Esophagus muscularis mucosa (tissue), 4 donors: ENCODE data around the gene CEP250. TPM values are rescaled to one million over a fixed set of nuclear protein-coding genes. Genes with fewer than 3 reads are reported as not detected.

Experiments
- DNase-seq: peaks from one replicate; pipeline ENCODE4 v3.0.0-alpha.2; 2017; ENCODE audit errors: extremely low spot score
- H3K27ac ChIP-seq, 4 donors: fragments of 200-600 bp; sonication (generic); replicated peaks in 1 of 4; 1 replicate in 3 of 4; 2 replicates in 1 of 4; pipeline ENCODE4 v1.5.1; 2016 to 2019; ENCODE audit warnings: mild to moderate bottlenecking in 1 of 4
- H3K27me3 ChIP-seq, 4 donors: fragments of 200-600 bp; sonication (generic); one replicate each; pipeline versions ENCODE4 v1.5.1 to v1.6.0; 2016 to 2019
- H3K36me3 ChIP-seq, 4 donors: fragments of 200-600 bp; sonication (generic); one replicate each; pipeline ENCODE4 v1.5.1; 2016 to 2019
- H3K4me1 ChIP-seq, 4 donors: fragments of 200-600 bp; sonication (generic); one replicate each; pipeline ENCODE4 v1.5.1; 2016 to 2019
- H3K4me3 ChIP-seq, 4 donors: fragments of 200-600 bp; sonication (generic); 1 replicate in 2 of 4; 2 replicates in 2 of 4; pipeline ENCODE4 v1.5.1; 2016 to 2019; ENCODE audit warnings: mild to moderate bottlenecking in 4 of 4, moderate library complexity in 1 of 4
- H3K9me3 ChIP-seq, 4 donors: fragments of 200-600 bp; sonication (generic); 1 replicate in 3 of 4; 2 replicates in 1 of 4; pipeline ENCODE4 v1.5.1; 2016 to 2019
- EP300 ChIP-seq: sonication (generic); formaldehyde crosslinking; IDR thresholded peaks from one replicate; pipeline ENCODE4 v1.6.1; 2017; ENCODE audit warnings: antibody characterized with exemption
- POLR2A ChIP-seq: fragments of 450-650 bp; IDR thresholded peaks from one replicate; pipeline ENCODE4 v1.6.1; 2017; ENCODE audit warnings: antibody characterized with exemption, moderate library complexity, mild to moderate bottlenecking, low read depth
- POLR2AphosphoS5 ChIP-seq, 2 donors: sonication (generic); formaldehyde crosslinking; IDR thresholded peaks; one replicate each; pipeline ENCODE4 v1.6.1; 2017; ENCODE audit warnings: antibody characterized with exemption in 2 of 2
- WGBS: methylation state at CpG from one replicate; pipeline ENCODE4 v1.1.5; 2018; 5-methylcytosine and 5-hydroxymethylcytosine counted together
- intact Hi-C: fragments of 100-400 bp; cut with DNase I; formaldehyde crosslinking; loops from one replicate; pipeline ENCODE4 v1.15.1; 2023
- total RNA-seq, 4 donors: library from RNA; depleted of rRNA; stranded (reverse); fragments of >200 nt; gene quantifications; one replicate each; pipeline versions ENCODE4 v1.1.0 to v1.2.1, GENCODE V29; 2016
- TF ChIP-seq, protein P1 (sequence below), 3 experiments: fragments of 200-600 bp in 2 of 3; fragments of 450-650 bp in 1 of 3; sonication (generic) in 2 of 3; IDR thresholded peaks; one replicate each; pipeline ENCODE4 v1.5.1; 2017 to 2019; ENCODE audit warnings: antibody characterized with exemption in 3 of 3, mild to moderate bottlenecking in 2 of 3, moderate library complexity in 1 of 3

The CEP250 gene
- total RNA-seq, 4 donors from 2014 or later, result 17.7 to 35.8 (median 23.7) TPM

DNA sequence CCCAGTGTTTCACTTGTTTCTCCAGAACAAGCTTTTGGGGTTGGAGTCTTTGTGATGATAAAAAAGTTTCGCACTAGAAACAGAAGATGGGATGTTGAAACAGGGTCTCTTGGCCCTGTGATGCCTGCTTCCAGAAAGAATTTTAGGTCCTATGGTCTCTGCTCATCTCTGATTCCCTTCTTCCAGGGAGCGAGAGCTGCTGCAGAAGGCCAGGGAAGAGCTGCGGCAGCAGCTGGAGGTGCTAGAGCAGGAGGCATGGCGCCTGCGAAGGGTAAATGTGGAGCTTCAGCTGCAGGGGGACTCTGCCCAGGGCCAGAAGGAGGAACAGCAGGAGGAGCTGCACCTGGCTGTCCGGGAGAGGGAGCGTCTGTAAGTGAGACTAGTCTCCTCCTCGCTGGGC, 18.3 kb downstream of the CEP250 start:
- Histone ChIP-seq H3K4me1 (no peaks in the 10 kb centered on the region), H3K9me3 (no peaks in the 10 kb centered on the region), H3K27me3 (no peaks in the 10 kb centered on the region), H3K36me3 (peaks cover 41 to 100% (median 95%) of the 10 kb centered on the region in 4 donors), H3K27ac (no peak overlapping the region), H3K4me3 (no peak overlapping the region)
- intact Hi-C loops, result no loop called here
- no peak for DNase-seq
- 91% methylated on average over 8 of the region's 8 CpGs for WGBS
- TF ChIP-seq POLR2AphosphoS5 (IDR thresholded peaks at IDR 0.05) (no peak), EP300 (no peak), POLR2A (no peak)
- TF ChIP-seq, protein P1, sequence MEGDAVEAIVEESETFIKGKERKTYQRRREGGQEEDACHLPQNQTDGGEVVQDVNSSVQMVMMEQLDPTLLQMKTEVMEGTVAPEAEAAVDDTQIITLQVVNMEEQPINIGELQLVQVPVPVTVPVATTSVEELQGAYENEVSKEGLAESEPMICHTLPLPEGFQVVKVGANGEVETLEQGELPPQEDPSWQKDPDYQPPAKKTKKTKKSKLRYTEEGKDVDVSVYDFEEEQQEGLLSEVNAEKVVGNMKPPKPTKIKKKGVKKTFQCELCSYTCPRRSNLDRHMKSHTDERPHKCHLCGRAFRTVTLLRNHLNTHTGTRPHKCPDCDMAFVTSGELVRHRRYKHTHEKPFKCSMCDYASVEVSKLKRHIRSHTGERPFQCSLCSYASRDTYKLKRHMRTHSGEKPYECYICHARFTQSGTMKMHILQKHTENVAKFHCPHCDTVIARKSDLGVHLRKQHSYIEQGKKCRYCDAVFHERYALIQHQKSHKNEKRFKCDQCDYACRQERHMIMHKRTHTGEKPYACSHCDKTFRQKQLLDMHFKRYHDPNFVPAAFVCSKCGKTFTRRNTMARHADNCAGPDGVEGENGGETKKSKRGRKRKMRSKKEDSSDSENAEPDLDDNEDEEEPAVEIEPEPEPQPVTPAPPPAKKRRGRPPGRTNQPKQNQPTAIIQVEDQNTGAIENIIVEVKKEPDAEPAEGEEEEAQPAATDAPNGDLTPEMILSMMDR (IDR thresholded peaks at IDR 0.05), result no peak

DNA sequence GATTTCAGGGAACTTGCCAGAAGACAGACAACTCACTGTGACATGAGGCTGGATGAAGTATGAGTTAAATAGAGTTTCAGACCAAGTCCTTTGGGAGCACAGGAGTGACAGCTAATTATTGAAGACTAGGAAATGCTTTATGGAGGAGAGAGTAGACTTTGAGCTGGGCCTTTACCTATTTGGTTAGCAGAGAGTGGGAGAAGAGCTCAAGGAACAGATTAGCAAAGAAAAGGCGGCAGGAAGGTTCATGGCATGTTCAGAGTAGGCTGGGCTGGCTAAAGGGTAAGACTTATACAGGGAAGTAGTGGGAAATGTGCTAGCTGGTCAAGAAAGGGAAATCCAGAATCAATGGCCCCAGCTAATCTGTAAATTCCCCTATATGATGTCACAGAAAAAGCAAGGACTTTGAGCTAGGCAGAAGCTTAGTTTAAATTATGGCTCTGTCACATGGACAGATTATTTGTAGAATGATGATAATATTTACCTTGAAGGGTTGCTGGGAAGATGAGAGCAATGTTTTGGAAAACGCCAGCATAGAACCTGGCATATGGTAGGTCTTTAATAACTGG, 19.0 kb downstream of the CEP250 start:
- Histone ChIP-seq H3K4me3 (no peak overlapping the region), H3K27me3 (no peaks in the 10 kb centered on the region), H3K9me3 (no peaks in the 10 kb centered on the region), H3K4me1 (no peaks in the 10 kb centered on the region), H3K27ac (no peak overlapping the region), H3K36me3 (peaks cover 48 to 100% (median 95%) of the 10 kb centered on the region in 4 donors)
- DNase-seq, result no peak
- intact Hi-C loops, result no loop called here
- no peak for TF ChIP-seq POLR2A
- TF ChIP-seq POLR2AphosphoS5 (IDR thresholded peaks at IDR 0.05), result no peak
- TF ChIP-seq, protein P1 (IDR thresholded peaks at IDR 0.05), result no peak
- no peak for TF ChIP-seq EP300
- WGBS, result 89% methylated on average over 2 of the region's 2 CpGs

DNA sequence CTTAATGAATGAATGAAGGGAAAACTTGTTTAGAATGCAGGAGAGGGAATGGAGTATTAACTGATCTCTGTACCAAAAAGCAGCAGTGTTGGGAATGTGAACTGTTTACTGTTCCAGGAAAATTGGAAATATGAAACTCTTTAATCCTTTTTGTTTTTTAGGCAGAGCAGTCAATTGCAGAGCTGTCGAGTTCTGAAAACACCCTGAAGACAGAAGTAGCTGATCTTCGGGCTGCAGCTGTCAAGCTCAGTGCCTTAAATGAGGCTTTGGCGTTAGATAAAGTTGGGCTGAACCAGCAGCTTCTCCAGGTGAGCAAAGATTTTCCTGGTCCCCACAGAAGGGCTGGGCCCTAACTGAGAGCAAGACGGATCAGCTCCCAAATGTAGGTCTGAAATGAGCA, 20.9 kb downstream of the CEP250 start:
- no peak overlapping the region for H3K27ac ChIP-seq
- H3K4me3 ChIP-seq, result no peak overlapping the region
- H3K4me1 ChIP-seq, result no peaks in the 10 kb centered on the region
- no peak for DNase-seq
- H3K36me3 ChIP-seq, result peaks cover 57 to 100% (median 94%) of the 10 kb centered on the region in 4 donors
- TF ChIP-seq EP300 (no peak), POLR2AphosphoS5 (IDR thresholded peaks at IDR 0.05) (no peak), POLR2A (no peak)
- TF ChIP-seq, protein P1 (IDR thresholded peaks at IDR 0.05), result no peak
- H3K9me3 ChIP-seq, result no peaks in the 10 kb centered on the region
- 80% methylated on average over 4 of the region's 4 CpGs for WGBS
- H3K27me3 ChIP-seq, result no peaks in the 10 kb centered on the region
- intact Hi-C loops, result no loop called here

DNA sequence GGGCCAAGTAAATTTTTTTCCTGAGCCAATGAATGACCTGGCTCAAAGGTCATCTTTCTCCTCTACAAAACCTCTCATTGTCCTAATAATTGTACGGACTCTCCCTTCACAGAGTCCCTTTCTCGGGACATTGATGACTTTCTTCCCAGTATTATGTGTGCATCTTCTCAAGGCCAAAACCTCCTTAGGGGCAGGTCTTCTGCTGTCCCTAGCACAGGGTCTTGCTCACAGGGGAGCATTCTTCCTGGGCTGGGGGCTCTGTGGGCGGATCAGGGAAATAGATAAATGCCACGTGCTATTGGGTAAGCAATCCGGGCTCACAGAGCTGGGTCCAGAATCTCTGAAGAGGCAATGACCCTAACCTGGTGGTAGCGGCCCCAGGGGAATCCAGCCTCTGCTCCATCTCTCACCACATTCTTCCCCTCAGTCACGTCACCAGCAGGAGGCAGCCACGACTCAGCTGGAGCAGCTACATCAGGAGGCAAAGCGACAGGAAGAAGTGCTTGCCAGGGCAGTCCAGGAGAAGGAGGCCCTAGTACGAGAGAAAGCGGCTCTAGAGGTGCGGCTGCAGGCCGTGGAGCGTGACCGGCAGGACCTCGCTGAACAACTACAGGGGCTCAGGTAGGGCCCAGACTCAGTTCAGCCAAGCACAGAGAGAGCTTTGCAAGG, 23.5 kb downstream of the CEP250 start:
- H3K9me3 ChIP-seq, result no peaks in the 10 kb centered on the region
- no peaks in the 10 kb centered on the region for H3K27me3 ChIP-seq
- no peak overlapping the region for H3K4me3 ChIP-seq
- TF ChIP-seq POLR2AphosphoS5 (IDR thresholded peaks at IDR 0.05) (no peak), POLR2A (no peak)
- no peak for DNase-seq
- intact Hi-C loops, result no loop called here
- H3K27ac ChIP-seq, result no peak overlapping the region
- H3K36me3 ChIP-seq, result peaks cover 43 to 98% (median 83%) of the 10 kb centered on the region in 4 donors
- H3K4me1 ChIP-seq, result no peaks in the 10 kb centered on the region
- WGBS, result 80% methylated on average over 16 of the region's 16 CpGs

DNA sequence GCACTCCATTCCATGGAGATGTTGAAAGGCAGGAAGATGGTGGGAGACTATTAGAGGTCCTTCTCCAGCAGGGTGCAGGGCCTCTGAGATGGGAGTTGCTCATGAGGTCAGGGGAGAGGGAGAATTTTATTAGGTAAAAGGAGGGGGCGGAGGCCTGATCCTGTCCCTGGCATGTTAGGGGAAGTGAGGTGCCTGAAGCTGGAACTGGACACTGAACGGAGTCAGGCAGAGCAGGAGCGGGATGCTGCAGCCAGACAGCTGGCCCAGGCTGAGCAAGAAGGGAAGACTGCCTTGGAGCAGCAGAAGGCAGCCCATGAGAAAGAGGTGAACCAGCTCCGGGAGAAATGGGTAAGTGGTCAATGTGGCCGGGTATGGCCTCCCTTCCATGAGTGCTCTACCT, 24.4 kb downstream of the CEP250 start:
- 97% methylated on average over 5 of the region's 5 CpGs for WGBS
- intact Hi-C loops, result no loop called here
- Histone ChIP-seq H3K4me3 (no peak overlapping the region), H3K27ac (no peak overlapping the region), H3K27me3 (no peaks in the 10 kb centered on the region), H3K36me3 (peaks cover 42 to 98% (median 82%) of the 10 kb centered on the region in 4 donors), H3K4me1 (no peaks in the 10 kb centered on the region), H3K9me3 (no peaks in the 10 kb centered on the region)
- TF ChIP-seq POLR2A (no peak), POLR2AphosphoS5 (IDR thresholded peaks at IDR 0.05) (no peak), EP300 (no peak)
- TF ChIP-seq, protein P1 (IDR thresholded peaks at IDR 0.05), result no peak
- no peak for DNase-seq
